K562 (cell line): ENCODE measurements around the gene ACAD10. TPM values are rescaled to one million over a fixed set of nuclear protein-coding genes. Genes with fewer than 3 reads are reported as not detected.

Experiments used
- ATAC-seq: fragments of 200-7000 bp; cut with Tn5 transposase; 3 replicates; pipeline ENCODE4 v1.9.1; 2020; ENCODE audit warnings: moderate library complexity
- BruUV-seq: library from RNA; stranded (reverse); fragments of 400-500 nt; replicated peaks from 2 replicates; lab custom pipeline; 2021; lab: Mats Ljungman, UMichigan
- CTCF ChIA-PET: fragments of 300-600 bp; formaldehyde crosslinking; extraction: SDS; loops from one replicate; lab custom pipeline; 2021; ENCODE audit warnings: low intra/inter-chr PET ratio; lab: Yijun Ruan, JAX
- POLR2A ChIA-PET: fragments of 300-600, 350-650 bp; sonication (Branson Sonifier 250); formaldehyde crosslinking; extraction: SDS; loops from one replicate; lab custom pipeline; 2021; ENCODE audit warnings: antibody characterized with exemption, inconsistent platforms; lab: Yijun Ruan, JAX
- DNase-seq, 4 experiments: peaks; one replicate each; pipeline versions ENCODE4 v3.0.0 to v3.0.0-alpha.2; 2011 to 2018; ENCODE audit warnings: low spot score in 3 of 4, mixed read lengths in 3 of 4; ENCODE audit errors: extremely low read depth in 1 of 4
- FAIRE-seq: peaks from 2 replicates; lab custom pipeline; 2011; peaks lifted over from hg19 to GRCh38; lab: Jason Lieb, UNC
- H2AFZ ChIP-seq: 2 replicates; pipeline ENCODE4 v1.6.0; 2011; ENCODE audit warnings: low read depth, low read length, control low read depth, inconsistent platforms
- H3K27ac ChIP-seq: fragments of 200-600 bp; 3 replicates; pipeline ENCODE4 v1.8.0; 2011; ENCODE audit warnings: low read depth, mild to moderate bottlenecking, control low read depth, inconsistent platforms, low read length, moderate library complexity, mixed read lengths; ENCODE audit errors: extremely low read depth
- H3K27me3 ChIP-seq, 2 experiments: fragments of 300-600 bp in 1 of 2; 2 replicates in 1 of 2; 3 replicates in 1 of 2; pipeline versions ENCODE4 v1.6.0 to v1.8.0; 2011; ENCODE audit warnings: inconsistent platforms in 2 of 2, low read length in 2 of 2, mild to moderate bottlenecking in 1 of 2, mixed read lengths in 1 of 2, moderate library complexity in 1 of 2; ENCODE audit not compliant: control insufficient read depth in 2 of 2, insufficient read depth in 2 of 2
- H3K36me3 ChIP-seq: fragments of 300-600 bp; 3 replicates; pipeline ENCODE4 v1.8.0; 2011; ENCODE audit warnings: mild to moderate bottlenecking, low read length, inconsistent platforms; ENCODE audit not compliant: control insufficient read depth, insufficient read depth
- H3K4me1 ChIP-seq, 2 experiments: fragments of 200-600 bp in 1 of 2; replicated peaks in 1 of 2; 2 replicates in 1 of 2; 3 replicates in 1 of 2; pipeline versions ENCODE4 v1.5.1 to v1.8.0; 2011; ENCODE audit warnings: inconsistent platforms in 2 of 2, low read length in 2 of 2, mild to moderate bottlenecking in 1 of 2, mixed read lengths in 1 of 2, moderate library complexity in 1 of 2; ENCODE audit not compliant: control insufficient read depth in 2 of 2, insufficient read depth in 2 of 2
- H3K4me2 ChIP-seq: 2 replicates; pipeline ENCODE4 v1.6.1; 2011; ENCODE audit warnings: low read length, control low read depth, inconsistent platforms, mixed read lengths; ENCODE audit not compliant: insufficient read depth
- H3K4me3 ChIP-seq: fragments of 200-600 bp; sonication (generic), shearing (Covaris generic); 2 replicates; pipeline ENCODE4 v1.5.1; 2016; ENCODE audit warnings: control low read depth, inconsistent platforms
- H3K79me2 ChIP-seq: fragments of 200-600 bp; 3 replicates; pipeline ENCODE4 v1.8.0; 2011; ENCODE audit warnings: low read length, inconsistent platforms; ENCODE audit not compliant: control insufficient read depth, insufficient read depth
- H3K9ac ChIP-seq, 2 experiments: 2 replicates each; pipeline versions ENCODE4 v1.6.0 to v1.6.1; 2011; ENCODE audit warnings: low read depth in 2 of 2, low read length in 2 of 2, control low read depth in 1 of 2, inconsistent platforms in 1 of 2, mild to moderate bottlenecking in 1 of 2, mixed read lengths in 1 of 2; ENCODE audit not compliant: insufficient read depth in 1 of 2
- H3K9me1 ChIP-seq: one replicate; pipeline ENCODE4 v1.6.0; 2011; ENCODE audit warnings: inconsistent platforms, mild to moderate bottlenecking, low read length, moderate library complexity; ENCODE audit not compliant: control insufficient read depth, insufficient read depth
- H3K9me3 ChIP-seq: replicated peaks from 2 replicates; pipeline ENCODE4 v1.5.1; 2011; ENCODE audit warnings: low read depth, low read length, inconsistent platforms; ENCODE audit not compliant: control insufficient read depth, insufficient read depth
- H4K20me1 ChIP-seq: replicated peaks from 2 replicates; pipeline ENCODE4 v1.6.1; 2011; ENCODE audit warnings: low read length, inconsistent platforms, mixed read lengths; ENCODE audit not compliant: control insufficient read depth, insufficient read depth
- CHD2 ChIP-seq: IDR thresholded peaks from 2 replicates; pipeline ENCODE4 v1.6.1; 2011; ENCODE audit warnings: low read depth, low read length
- FOXM1 ChIP-seq, 2 experiments: fragments of 450-650 bp in 1 of 2; sonication (generic) in 1 of 2; formaldehyde crosslinking in 1 of 2; IDR thresholded peaks; 2 replicates each; pipeline versions ENCODE4 v1.6.1 to v1.9.0; 2017 to 2022; ENCODE audit warnings: low read depth in 2 of 2, mild to moderate bottlenecking in 2 of 2, missing genetic modification reagents in 1 of 2, moderate library complexity in 1 of 2
- KAT2B ChIP-seq: IDR thresholded peaks from one replicate; pipeline ENCODE4 v1.6.1; 2012; ENCODE audit warnings: low read depth, mild to moderate bottlenecking, control low read depth, inconsistent platforms, low read length, moderate library complexity
- MAZ ChIP-seq, 2 experiments: fragments of 450-650 bp in 1 of 2; sonication (generic) in 1 of 2; formaldehyde crosslinking; IDR thresholded peaks in 1 of 2; conservative IDR thresholded peaks in 1 of 2; 2 replicates each; pipeline versions ENCODE4 v1.4.0 to v1.5.0; 2020; ENCODE audit warnings: mild to moderate bottlenecking in 1 of 2, missing genetic modification reagents in 1 of 2
- MEF2D ChIP-seq: conservative IDR thresholded peaks from 2 replicates; pipeline ENCODE4 v1.6.1; 2016; ENCODE audit warnings: low read depth, missing genetic modification characterization, missing compliant biosample characterization
- MXD1 ChIP-seq: fragments of 250-450 bp; sonication (Bioruptor Pico); IDR thresholded peaks from 2 replicates; pipeline ENCODE4 v1.8.0; 2021; ENCODE audit warnings: borderline replicate concordance, mild to moderate bottlenecking, moderate library complexity; ENCODE audit not compliant: poor library complexity, severe bottlenecking
- NR3C1 ChIP-seq: sonication (generic); formaldehyde crosslinking; IDR thresholded peaks from 2 replicates; pipeline ENCODE4 v1.8.1; 2022; ENCODE audit warnings: missing genetic modification reagents
- RBM15 ChIP-seq: fragments of 200-400 bp; formaldehyde crosslinking; IDR thresholded peaks from 2 replicates; pipeline ENCODE4 v1.6.1; 2018; ENCODE audit warnings: mild to moderate bottlenecking, low read length, moderate library complexity; ENCODE audit not compliant: insufficient read depth
- TEAD1 ChIP-seq, 2 experiments: fragments of 450-650 bp in 1 of 2; sonication (generic) in 1 of 2; formaldehyde crosslinking; IDR thresholded peaks; 2 replicates each; pipeline versions ENCODE4 v1.4.0 to v1.8.0; 2020 to 2022; ENCODE audit warnings: mild to moderate bottlenecking in 2 of 2, missing genetic modification reagents in 1 of 2
- ZNF277 ChIP-seq: fragments of 250-450 bp; sonication (Bioruptor Pico); IDR thresholded peaks from 2 replicates; pipeline ENCODE4 v1.8.0; 2022; ENCODE audit warnings: inconsistent platforms, mild to moderate bottlenecking, moderate library complexity, borderline replicate concordance
- ZNF830 ChIP-seq: fragments of 250-450 bp; sonication (Bioruptor Pico); IDR thresholded peaks from 2 replicates; pipeline ENCODE4 v1.5.0; 2021; ENCODE audit warnings: mild to moderate bottlenecking
- ZSCAN32 ChIP-seq: fragments of 450-650 bp; formaldehyde crosslinking; IDR thresholded peaks from 2 replicates; pipeline ENCODE4 v1.4.0; 2020; ENCODE audit warnings: mild to moderate bottlenecking, moderate library complexity
- WGBS: fragments of 100-300 bp; shearing (Covaris generic); methylation state at CpG from one replicate; pipeline ENCODE4 v1.1.6; 2016; ENCODE audit warnings: low coverage, mixed read lengths; ENCODE audit not compliant: insufficient coverage; ENCODE audit errors: missing lambda C conversion rate; 5-methylcytosine and 5-hydroxymethylcytosine counted together
- in situ Hi-C: fragments of 300-500 bp; cut with MboI; formaldehyde crosslinking; loops from 4 replicates; pipeline ENCODE4 v1.15.0; 2018; ENCODE audit warnings: inconsistent platforms, mixed read lengths
- intact Hi-C: fragments of 100-400 bp; cut with micrococcal nuclease; formaldehyde crosslinking; loops from 2 replicates; pipeline ENCODE4 v1.14.2; 2022
- polyA plus RNA-seq, 8 experiments: library from polyadenylated mRNA; depleted of rRNA in 4 of 8; stranded (reverse) in 5 of 8; unstranded in 3 of 8; fragments of >200 nt; fragmentation: Nextera tagmentation in 2 of 8; fragmentation: Illumina TruSeq in 1 of 8; extraction: Ambion mirVana in 2 of 8; extraction: Trizol in 1 of 8; gene quantifications; 2 replicates each; pipeline versions ENCODE4 v1.2.1 to v1.2.3, GENCODE V29; 2011 to 2014; ENCODE audit warnings: inconsistent platforms in 1 of 8, missing spikeins in 1 of 8
- total RNA-seq, 7 experiments: library from RNA; depleted of rRNA in 6 of 7; stranded (reverse); fragments of >200 nt in 6 of 7; fragmentation: Illumina TruSeq in 2 of 7; extraction: Trizol in 2 of 7; gene quantifications; 2 replicates each; pipeline versions ENCODE4 v1.2.1 to v1.2.3, GENCODE V29; 2011 to 2021; ENCODE audit warnings: low replicate concordance in 1 of 7

The ACAD10 gene
- total and polyA plus RNA-seq, 9 of the 15 experiments (the other 6 are each of a cell fraction or from before 2014, with no cell fraction given) = 2.3 to 19.2 (median 12.0) TPM

GRCh38 chr12:111638556-111638955, 47.3 kb upstream of the ACAD10 start:
- H3K36me3 ChIP-seq = peaks cover 24% of the 10 kb centered on the region; the same call in 2 of the 3 replicates
- ATAC-seq = no peak
- peak overlapping the region; percentile 52 for H3K27ac ChIP-seq
- in situ Hi-C loops (no loop called here), intact Hi-C loops (no loop called here)
- H4K20me1 ChIP-seq = no peaks in the 10 kb centered on the region
- H3K4me1 ChIP-seq = peaks cover 35 to 36% of the 10 kb centered on the region in 2 experiments
- BruUV-seq = no TSS peak
- H3K4me2 ChIP-seq = no peak overlapping the region
- no peaks in the 10 kb centered on the region for H3K9me1 ChIP-seq
- ChIA-PET CTCF (no interaction called here), POLR2A (interaction anchor here (0.6 to 0.8 kb wide), 4 partner anchors 47 to 67 kb away, joined by 3 to 4 read pairs (median 4); no protein-coding TSS in a partner anchor)
- 38% methylated on average over 6 of the region's 6 CpGs for WGBS
- no peaks in the 10 kb centered on the region; the same call in 2 of the 3 replicates for H3K79me2 ChIP-seq
- no peak for TF ChIP-seq CHD2
- TF ChIP-seq ZNF830 (CRISPR knock-in tag) = no peak
- TF ChIP-seq RBM15 = no peak
- TF ChIP-seq ZSCAN32 (CRISPR knock-in tag) = no peak
- no peak for TF ChIP-seq FOXM1 (IDR thresholded peaks at IDR 0.05; ENCODE audit: low read depth)
- TF ChIP-seq FOXM1 (CRISPR knock-in tag; IDR thresholded peaks at IDR 0.05; ENCODE audit: low read depth) = no peak
- TF ChIP-seq NR3C1 (CRISPR knock-in tag) = no peak
- no peak for TF ChIP-seq KAT2B
- TF ChIP-seq MAZ (CRISPR knock-in tag; conservative IDR thresholded peaks at IDR 0.05 in 1 of 2, IDR thresholded peaks at IDR 0.05 in 1 of 2) = no peak
- no peak for TF ChIP-seq ZNF277
- TF ChIP-seq MXD1 (CRISPR knock-in tag) = no peak
- TF ChIP-seq MEF2D (tag) = no peak
- no peak for TF ChIP-seq TEAD1 (CRISPR knock-in tag; IDR thresholded peaks at IDR 0.05)
- DNase-seq = no peak
- no peaks in the 10 kb centered on the region for H3K9me3 ChIP-seq
- H3K27me3 ChIP-seq = no peaks in the 10 kb centered on the region
- H3K9ac ChIP-seq = peak overlapping the region in 1 of 2 experiments; percentile 40; a peak in 2 of 4 replicates
- H3K4me3 ChIP-seq = no peak overlapping the region
- peak overlapping the region; percentile 21; the same call in 1 of the 2 replicates for H2AFZ ChIP-seq
- FAIRE-seq = no peak
